ENCODE results near the gene PTPRA. TPM values are rescaled to one million over a fixed set of nuclear protein-coding genes. Genes with fewer than 3 reads are reported as not detected.
A peak's percentile ranks its signal among the peaks of the same experiment; 100 is the strongest.

The PTPRA gene
- total RNA-seq, 4 donors from 2014 or later = 49.2 to 80.8 (median 60.4) TPM

DNA sequence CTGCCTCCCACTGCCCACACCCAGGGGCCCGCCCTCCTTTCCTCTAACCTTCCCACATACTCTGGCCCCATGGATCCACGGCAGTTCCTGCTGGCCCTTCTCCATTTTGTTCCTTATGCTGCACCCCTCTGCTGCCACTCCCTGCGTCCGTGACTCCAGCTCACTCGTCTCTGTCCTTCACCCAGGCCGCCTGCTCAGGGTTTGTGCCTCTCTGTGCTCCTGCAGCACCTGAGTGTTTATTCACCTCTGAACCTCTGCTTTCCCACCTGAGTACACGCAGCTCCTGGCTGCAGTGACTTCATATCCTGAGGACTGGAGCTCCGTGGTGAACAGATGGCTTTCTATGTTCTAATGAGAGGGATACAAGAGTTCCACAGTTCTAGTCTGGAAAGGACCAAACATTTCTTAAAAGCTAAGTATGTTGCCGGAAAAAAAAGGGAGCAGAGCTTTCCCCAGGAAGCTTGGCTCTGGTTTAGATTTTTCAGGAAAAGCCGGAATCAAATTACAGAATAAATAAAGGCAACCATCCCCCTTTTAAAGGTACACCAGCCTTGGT, 168.7 kb downstream of the PTPRA start:
- intact Hi-C loops (cut with DNase I) = no loop called here
- 58% methylated on average over 10 of the region's 10 CpGs for WGBS

DNA sequence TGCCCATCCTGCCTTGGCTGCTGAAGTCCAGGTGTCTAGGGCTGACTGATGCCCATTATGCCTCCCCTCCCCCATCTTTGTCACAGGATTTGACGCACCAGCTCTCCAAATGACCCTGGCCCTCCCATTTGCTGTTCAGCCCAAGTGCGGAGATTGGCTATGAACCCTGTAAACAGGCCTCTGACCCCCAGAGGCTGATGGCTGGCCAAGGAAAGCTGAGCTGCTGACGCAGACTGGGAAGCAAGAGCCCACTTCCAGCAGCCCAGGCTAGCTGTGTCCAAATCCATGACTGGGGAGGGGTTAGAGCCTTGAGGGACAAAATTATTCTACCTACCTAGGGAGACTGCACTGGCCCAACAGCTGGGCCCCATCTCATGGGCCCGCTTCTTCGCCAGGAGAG, 169.3 kb downstream of the PTPRA start:
- 80% methylated on average over 5 of the region's 5 CpGs for WGBS
- Histone ChIP-seq H3K4me3 (no peak overlapping the region), H3K36me3 (peaks cover 23 to 41% (median 33%) of the 10 kb centered on the region in 4 donors), H3K9me3 (no peaks in the 10 kb centered on the region), H3K27ac (replicated peaks in 1 of 4) (peak overlapping the region; percentile 23 to 62 (median 46)), H3K27me3 (no peaks in the 10 kb centered on the region), H3K4me1 (peaks cover 28 to 43% (median 39%) of the 10 kb centered on the region in 4 donors)
- no peak for TF ChIP-seq EP300 (IDR thresholded peaks at IDR 0.05)
- TF ChIP-seq POLR2AphosphoS5 (IDR thresholded peaks at IDR 0.05) = peak in 1 of 2 donors; percentile 25
- no peak for DNase-seq (ENCODE audit: extremely low spot score)
- intact Hi-C loops (cut with DNase I) = no loop called here

More for the DNA sequence above, 168.7 kb downstream of the PTPRA start:
- H3K4me3 ChIP-seq = no peak overlapping the region
- peaks cover 21 to 36% (median 32%) of the 10 kb centered on the region in 4 donors for H3K4me1 ChIP-seq
- peak overlapping the region; percentile 23 to 62 (median 46) for H3K27ac ChIP-seq (replicated peaks in 1 of 4)
- peaks cover 30 to 44% (median 38%) of the 10 kb centered on the region in 4 donors for H3K36me3 ChIP-seq
- H3K9me3 ChIP-seq = no peaks in the 10 kb centered on the region
- DNase-seq (ENCODE audit: extremely low spot score) = no peak
- TF ChIP-seq, protein P1, sequence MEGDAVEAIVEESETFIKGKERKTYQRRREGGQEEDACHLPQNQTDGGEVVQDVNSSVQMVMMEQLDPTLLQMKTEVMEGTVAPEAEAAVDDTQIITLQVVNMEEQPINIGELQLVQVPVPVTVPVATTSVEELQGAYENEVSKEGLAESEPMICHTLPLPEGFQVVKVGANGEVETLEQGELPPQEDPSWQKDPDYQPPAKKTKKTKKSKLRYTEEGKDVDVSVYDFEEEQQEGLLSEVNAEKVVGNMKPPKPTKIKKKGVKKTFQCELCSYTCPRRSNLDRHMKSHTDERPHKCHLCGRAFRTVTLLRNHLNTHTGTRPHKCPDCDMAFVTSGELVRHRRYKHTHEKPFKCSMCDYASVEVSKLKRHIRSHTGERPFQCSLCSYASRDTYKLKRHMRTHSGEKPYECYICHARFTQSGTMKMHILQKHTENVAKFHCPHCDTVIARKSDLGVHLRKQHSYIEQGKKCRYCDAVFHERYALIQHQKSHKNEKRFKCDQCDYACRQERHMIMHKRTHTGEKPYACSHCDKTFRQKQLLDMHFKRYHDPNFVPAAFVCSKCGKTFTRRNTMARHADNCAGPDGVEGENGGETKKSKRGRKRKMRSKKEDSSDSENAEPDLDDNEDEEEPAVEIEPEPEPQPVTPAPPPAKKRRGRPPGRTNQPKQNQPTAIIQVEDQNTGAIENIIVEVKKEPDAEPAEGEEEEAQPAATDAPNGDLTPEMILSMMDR (IDR thresholded peaks at IDR 0.05) = no peak
- TF ChIP-seq EP300 (IDR thresholded peaks at IDR 0.05) = no peak
- no peak for TF ChIP-seq POLR2AphosphoS5 (IDR thresholded peaks at IDR 0.05)
- no peak for TF ChIP-seq POLR2A (IDR thresholded peaks at IDR 0.05; ENCODE audit: low read depth)
- H3K27me3 ChIP-seq = no peaks in the 10 kb centered on the region

DNA sequence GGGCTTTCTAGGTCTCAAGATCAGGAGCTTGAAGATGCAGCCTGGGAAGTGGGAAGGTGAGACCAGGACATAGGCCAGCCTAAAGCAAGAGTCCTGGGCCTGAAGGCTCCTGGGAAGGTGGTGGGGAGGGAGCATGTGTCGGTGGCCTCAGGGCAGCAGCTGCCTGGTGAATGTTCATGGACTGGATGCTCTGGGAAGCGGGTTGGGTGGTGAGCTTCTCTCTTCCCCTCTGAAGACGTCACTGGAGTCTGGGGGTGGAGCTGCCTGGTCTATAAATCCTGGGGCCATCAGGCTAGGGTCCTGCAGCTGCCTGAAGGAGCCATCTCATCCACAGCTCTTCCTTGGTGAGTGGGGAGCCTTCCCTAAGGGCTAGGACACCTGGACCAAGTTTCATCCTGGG, 170.0 kb downstream of the PTPRA start, which contains the start of gene GNRH2:
TSS of gene GNRH2 (plus strand) at position 301 of the 400 bp plus-strand sequence. CDS start 793 bp downstream, outside the sequence.
- Histone ChIP-seq H3K27ac (replicated peaks in 1 of 4) (peak within 1 kb of the TSS; percentile 34 to 95 (median 60)), H3K4me3 (no peak within 1 kb of the TSS), H3K9me3 (no peaks in the 10 kb centered on the region), H3K36me3 (peaks cover 21 to 41% (median 33%) of the 10 kb centered on the region in 4 donors), H3K27me3 (no peaks in the 10 kb centered on the region), H3K4me1 (peaks cover 30 to 46% (median 42%) of the 10 kb centered on the region in 4 donors)
- 100% methylated on average over 1 of the region's 3 CpGs for WGBS
- intact Hi-C loops (cut with DNase I) = no loop called here
- no peak for DNase-seq (ENCODE audit: extremely low spot score)
- TF ChIP-seq POLR2A (IDR thresholded peaks at IDR 0.05; ENCODE audit: low read depth) (no peak), POLR2AphosphoS5 (IDR thresholded peaks at IDR 0.05) (no peak), EP300 (IDR thresholded peaks at IDR 0.05) (no peak)
- TF ChIP-seq, protein P1 (IDR thresholded peaks at IDR 0.05) = no peak

DNA sequence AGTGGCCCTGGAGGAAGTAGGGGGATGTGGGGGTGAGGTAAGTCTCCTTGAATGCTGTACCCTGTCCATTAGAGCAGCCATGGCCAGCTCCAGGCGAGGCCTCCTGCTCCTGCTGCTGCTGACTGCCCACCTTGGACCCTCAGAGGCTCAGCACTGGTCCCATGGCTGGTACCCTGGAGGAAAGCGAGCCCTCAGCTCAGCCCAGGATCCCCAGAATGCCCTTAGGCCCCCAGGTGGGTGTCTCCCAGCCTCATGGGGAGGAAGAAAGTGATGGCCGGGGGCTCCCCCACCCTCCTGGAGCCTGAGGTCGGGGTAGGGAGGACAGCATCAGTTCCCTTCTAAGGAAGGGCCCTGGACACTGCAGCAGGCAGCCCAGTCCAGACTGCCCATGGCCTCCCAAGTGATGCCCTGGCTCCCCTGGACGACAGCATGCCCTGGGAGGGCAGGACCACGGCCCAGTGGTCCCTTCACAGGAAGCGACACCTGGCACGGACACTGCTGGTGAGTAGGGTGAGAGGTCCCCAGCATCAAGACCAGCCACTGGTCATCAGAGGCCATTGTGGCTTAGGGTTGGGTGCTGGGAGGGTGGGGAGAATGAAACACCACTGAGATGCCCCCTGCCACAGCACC, 171.2 kb downstream of the PTPRA start:
- 89% methylated on average over 5 of the region's 8 CpGs for WGBS
- DNase-seq (ENCODE audit: extremely low spot score) = no peak
- Histone ChIP-seq H3K9me3 (no peaks in the 10 kb centered on the region), H3K27me3 (no peaks in the 10 kb centered on the region), H3K4me3 (no peak overlapping the region), H3K36me3 (peaks cover 15 to 41% (median 33%) of the 10 kb centered on the region in 4 donors), H3K27ac (replicated peaks in 1 of 4) (peak overlapping the region in 2 of 4 donors; percentile 94 to 95), H3K4me1 (peaks cover 30 to 46% (median 42%) of the 10 kb centered on the region in 4 donors)
- TF ChIP-seq POLR2AphosphoS5 (IDR thresholded peaks at IDR 0.05) (no peak), EP300 (IDR thresholded peaks at IDR 0.05) (no peak), POLR2A (IDR thresholded peaks at IDR 0.05; ENCODE audit: low read depth) (no peak)
- TF ChIP-seq, protein P1 (IDR thresholded peaks at IDR 0.05) = no peak
- intact Hi-C loops (cut with DNase I) = no loop called here

All from esophagus muscularis mucosa (tissue), 4 donors.